Hypothalamus (tissue), 51 donors: Measurements from ENCODE around the gene ORAI2.
"Not testable (repeated sequence)": the region's sequence is repeated elsewhere in the genome, so short reads cannot be mapped to it uniquely, and the experiment has no call there.

ENCODE experiments used
- DNase-seq, 51 donors: peaks; one replicate each; lab custom pipeline; 2025; lab: John Stamatoyannopoulos, UW

Gene ORAI2

GRCh38 chr7:102467581-102468477 lies 34.5 kb downstream of the ORAI2 start:
- no peak for DNase-seq

GRCh38 chr7:102468478-102469350 lies 35.3 kb downstream of the ORAI2 start:
- peak in 2 of 51 donors; percentile 22 to 24 for DNase-seq

GRCh38 chr7:102469351-102469971 lies 36.1 kb downstream of the ORAI2 start:
- no peak for DNase-seq

GRCh38 chr7:102469972-102470825 lies 36.8 kb downstream of the ORAI2 start:
- DNase-seq: no peak

GRCh38 chr7:102471791-102472125 lies 38.4 kb downstream of the ORAI2 start:
- no peak for DNase-seq

GRCh38 chr7:102472126-102473041 lies 39.0 kb downstream of the ORAI2 start:
- DNase-seq: no peak

GRCh38 chr7:102473271-102473991 lies 40.1 kb downstream of the ORAI2 start:
- peak in 24 of 51 donors; percentile 4 to 62 (median 28) for DNase-seq

GRCh38 chr7:102474116-102474515 lies 40.7 kb downstream of the ORAI2 start:
- not testable (repeated sequence) for DNase-seq

GRCh38 chr7:102474736-102475435 lies 41.5 kb downstream of the ORAI2 start:
- DNase-seq: not testable (repeated sequence)

GRCh38 chr7:102478314-102479208 lies 45.2 kb downstream of the ORAI2 start, which contains the start of gene POLR2J:
TSS of gene POLR2J (minus strand) at chr7:102478922. CDS start at chr7:102478860, 62 bp downstream.
- not testable (repeated sequence) for DNase-seq

- DNase-seq: not testable (repeated sequence)
Observed at GRCh38 chr7:102479209-102479584, 45.8 kb downstream of the ORAI2 start.

- not testable (repeated sequence) for DNase-seq
Observed at GRCh38 chr7:102479982-102480637, 46.7 kb downstream of the ORAI2 start.

GRCh38 chr7:102481962-102482361 lies 48.6 kb downstream of the ORAI2 start:
- DNase-seq: not testable (repeated sequence)

GRCh38 chr7:102484317-102484716 lies 50.9 kb downstream of the ORAI2 start:
- not testable (repeated sequence) for DNase-seq

GRCh38 chr7:102490529-102491075 lies 57.2 kb downstream of the ORAI2 start:
- DNase-seq: not testable (repeated sequence)
